H1 (cell line): ENCODE data around the gene PHRF1. TPM values are rescaled to one million over a fixed set of nuclear protein-coding genes. Genes with fewer than 3 reads are reported as not detected.

Source experiments
- BRCA1 ChIP-seq: IDR thresholded peaks from 2 replicates; pipeline ENCODE4 v1.6.1; 2012; ENCODE audit warnings: low read depth, low read length, improper control_type of control experiment
- KDM5A ChIP-seq: fragments of 200-600 bp; IDR thresholded peaks from 2 replicates; pipeline ENCODE4 v1.7.1; 2012; ENCODE audit warnings: mild to moderate bottlenecking, low read length, inconsistent platforms, mixed read lengths
- POU5F1 ChIP-seq: IDR thresholded peaks from 2 replicates; pipeline ENCODE4 v1.6.1; 2011; ENCODE audit warnings: low read depth, mild to moderate bottlenecking, low read length, moderate library complexity
- RBBP5 ChIP-seq: IDR thresholded peaks from 2 replicates; pipeline ENCODE4 v1.7.1; 2012; ENCODE audit warnings: low read depth, mild to moderate bottlenecking, inconsistent platforms, low read length, moderate library complexity, borderline replicate concordance
- SUZ12 ChIP-seq: fragments of 200-600 bp; sonication (generic); IDR thresholded peaks from 2 replicates; pipeline ENCODE4 v1.6.1; 2012; ENCODE audit warnings: mild to moderate bottlenecking, inconsistent platforms, low read length, moderate library complexity, mixed read lengths
- polyA plus RNA-seq, 7 experiments: library from polyadenylated mRNA; depleted of rRNA in 3 of 7; stranded (reverse) in 5 of 7; unstranded in 2 of 7; fragments of >200 nt in 5 of 7; fragments of 200-250 nt in 2 of 7; gene quantifications; 1 replicate in 5 of 7; 2 replicates in 1 of 7; 4 replicates in 1 of 7; pipeline versions ENCODE4 v1.2.1 to v1.2.3, GENCODE V29; 2011 to 2013; ENCODE audit warnings: missing spikeins in 2 of 7, mixed read lengths in 2 of 7
- total RNA-seq: library from RNA; stranded (reverse); fragmentation: NEBNext Ultra II Directional; extraction: Animal tissue kit (Norgen Biotek cat#: 25700); gene quantifications from 2 replicates; pipeline ENCODE4 v1.2.1, GENCODE V29; 2021

The PHRF1 gene
- total and polyA plus RNA-seq, 2 of the 8 experiments (the other 6 are each of a cell fraction or from before 2014, with no cell fraction given), result 13.4 to 37.3 TPM

- TF ChIP-seq SUZ12 (no peak), POU5F1 (no peak), KDM5A (no peak), RBBP5 (no peak), BRCA1 (no peak)
Observed at GRCh38 chr11:577611-577894, 1.3 kb downstream of the PHRF1 start (continued).
